Mucosa of descending colon (tissue), 3 donors: ENCODE measurements around the gene LPCAT1. TPM values are rescaled to one million over a fixed set of nuclear protein-coding genes. Genes with fewer than 3 reads are reported as not detected.

Experiments
- ATAC-seq: fragments of 200-7000 bp; cut with Tn5 transposase; one replicate; pipeline ENCODE4 v1.9.1; 2020; ENCODE audit warnings: mild to moderate bottlenecking, moderate library complexity
- DNase-seq, 3 donors: peaks; one replicate each; pipeline ENCODE4 v3.0.0-alpha.2; 2020
- H3K36me3 ChIP-seq: fragments of 200-600 bp; one replicate; pipeline ENCODE4 v1.8.0; 2021; ENCODE audit warnings: low read depth, mild to moderate bottlenecking
- H3K4me1 ChIP-seq: fragments of 200-600 bp; one replicate; pipeline ENCODE4 v1.8.0; 2021; ENCODE audit warnings: low read depth, mild to moderate bottlenecking
- H3K4me3 ChIP-seq: fragments of 200-600 bp; one replicate; pipeline ENCODE4 v1.8.0; 2021; ENCODE audit warnings: mild to moderate bottlenecking
- H3K9me3 ChIP-seq: fragments of 200-600 bp; one replicate; pipeline ENCODE4 v1.8.0; 2021; ENCODE audit warnings: mild to moderate bottlenecking
- CTCF ChIP-seq: fragments of 200-600 bp; IDR thresholded peaks from one replicate; pipeline ENCODE4 v1.8.0; 2022; ENCODE audit warnings: antibody characterized with exemption, mild to moderate bottlenecking
- intact Hi-C, 2 donors: fragments of 100-400 bp; cut with DNase I in 1 of 2; cut with micrococcal nuclease in 1 of 2; formaldehyde crosslinking; loops; one replicate each; pipeline versions ENCODE4 v1.11.0 to v1.11.1; 2022; cut with DNase I, micrococcal nuclease
- total RNA-seq, 3 donors: library from RNA; stranded (reverse); fragmentation: NEBNext Ultra II Directional in 2 of 3; extraction: Animal tissue kit (Norgen Biotek cat#: 25700) in 2 of 3; gene quantifications; one replicate each; pipeline versions ENCODE4 v1.2.1 to v1.2.4, GENCODE V29; 2021 to 2023
- donor health status: DM: no; HTN: no; CAD: no; lungs with moderate emphysema.
- donor health status: DM: no; HTN: no; CAD: no.
- donor health status: DM: no; HTN: yes; CAD: no.

LPCAT1 gene
- total RNA-seq, 3 donors from 2014 or later = 6.7 to 27.2 (median 26.0) TPM

GRCh38 chr5:1468247-1468612, 55.5 kb downstream of the LPCAT1 start:
- H3K36me3 ChIP-seq = no peaks in the 10 kb centered on the region
- no peak overlapping the region for H3K4me3 ChIP-seq
- TF ChIP-seq CTCF = peak; percentile 18
- peak; percentile 40 for ATAC-seq
- intact Hi-C loops = no loop called here
- no peaks in the 10 kb centered on the region for H3K9me3 ChIP-seq
- no peaks in the 10 kb centered on the region for H3K4me1 ChIP-seq
- DNase-seq = peak in 2 of 3 donors; percentile 37 to 47

GRCh38 chr5:1467341-1468246, 56.2 kb downstream of the LPCAT1 start:
- Histone ChIP-seq H3K9me3 (no peaks in the 10 kb centered on the region), H3K4me1 (no peaks in the 10 kb centered on the region), H3K36me3 (no peaks in the 10 kb centered on the region), H3K4me3 (no peak overlapping the region)
- no peak for TF ChIP-seq CTCF
- ATAC-seq (no peak), DNase-seq (peak in 2 of 3 donors; percentile 17 to 47)
- intact Hi-C loops = no loop called here

GRCh38 chr5:1466631-1467265, 57.0 kb downstream of the LPCAT1 start:
- Histone ChIP-seq H3K36me3 (no peaks in the 10 kb centered on the region), H3K4me1 (no peaks in the 10 kb centered on the region), H3K9me3 (no peaks in the 10 kb centered on the region), H3K4me3 (no peak overlapping the region)
- intact Hi-C loops = no loop called here
- ATAC-seq = no peak
- peak in 1 of 3 donors; percentile 10 for DNase-seq
- TF ChIP-seq CTCF = no peak

- ATAC-seq (no peak), DNase-seq (peak in 2 of 3 donors; percentile 12 to 48)
- Histone ChIP-seq H3K4me3 (no peak overlapping the region), H3K9me3 (no peaks in the 10 kb centered on the region), H3K4me1 (no peaks in the 10 kb centered on the region), H3K36me3 (no peaks in the 10 kb centered on the region)
- TF ChIP-seq CTCF = no peak
- intact Hi-C loops = no loop called here
These were observed 57.7 kb downstream of the LPCAT1 start for GRCh38 chr5:1465966-1466471.

- Histone ChIP-seq H3K4me1 (no peaks in the 10 kb centered on the region), H3K36me3 (no peaks in the 10 kb centered on the region), H3K4me3 (no peak overlapping the region), H3K9me3 (no peaks in the 10 kb centered on the region)
- ATAC-seq = no peak
- intact Hi-C loops = no loop called here
- no peak for TF ChIP-seq CTCF
- no peak for DNase-seq
These were observed 58.6 kb downstream of the LPCAT1 start for GRCh38 chr5:1465117-1465516.
